ENCODE data around the gene FAM174B.

Gene FAM174B

GRCh38 chr15:92652576-92652966, 3.0 kb downstream of the FAM174B start:
- no peak overlapping the region for H3K4me3 ChIP-seq (ENCODE audit: control insufficient read depth, low read depth, low read length)
- no peak for TF ChIP-seq CTCF (conservative IDR thresholded peaks at IDR 0.05; ENCODE audit: control insufficient read depth, insufficient read depth, low read depth, low read length)
- no peak for DNase-seq (ENCODE audit: low read depth)

- no peak overlapping the region for H3K4me3 ChIP-seq (ENCODE audit: control insufficient read depth, low read depth, low read length)
- TF ChIP-seq CTCF (conservative IDR thresholded peaks at IDR 0.05; ENCODE audit: control insufficient read depth, insufficient read depth, low read depth, low read length): no peak
- DNase-seq (ENCODE audit: low read depth): no peak
Measured at GRCh38 chr15:92651877-92652575, 3.5 kb downstream of the FAM174B start.

DNA sequence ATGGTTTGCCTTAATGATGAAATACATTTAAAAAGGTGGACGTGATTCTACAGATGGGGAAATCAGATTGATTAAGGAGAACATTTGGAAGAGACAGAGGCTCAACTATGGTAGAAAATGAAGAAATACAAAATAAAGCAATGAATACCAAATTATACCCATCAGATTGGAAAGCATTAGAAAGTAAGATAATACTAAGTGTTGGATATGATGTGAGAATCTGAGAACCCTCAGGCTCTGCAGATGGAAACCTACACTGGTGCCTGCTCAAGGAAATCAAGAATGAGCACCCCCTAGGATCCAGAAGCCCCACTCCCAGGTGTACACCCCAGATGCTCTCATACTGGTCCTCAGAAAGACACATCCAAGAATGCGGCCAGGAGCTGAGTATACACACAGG, 4.6 kb downstream of the FAM174B start:
- H3K4me3 ChIP-seq (ENCODE audit: control insufficient read depth, low read depth, low read length): no peak overlapping the region
- no peak for DNase-seq (ENCODE audit: low read depth)
- TF ChIP-seq CTCF (conservative IDR thresholded peaks at IDR 0.05; ENCODE audit: control insufficient read depth, insufficient read depth, low read depth, low read length): no peak

GRCh38 chr15:92650256-92650655, 5.3 kb downstream of the FAM174B start:
- DNase-seq (ENCODE audit: low read depth): no peak
- H3K4me3 ChIP-seq (ENCODE audit: control insufficient read depth, low read depth, low read length): no peak overlapping the region
- no peak for TF ChIP-seq CTCF (conservative IDR thresholded peaks at IDR 0.05; ENCODE audit: control insufficient read depth, insufficient read depth, low read depth, low read length)

- H3K4me3 ChIP-seq (ENCODE audit: control insufficient read depth, low read depth, low read length): no peak overlapping the region
- no peak for DNase-seq (ENCODE audit: low read depth)
- TF ChIP-seq CTCF (conservative IDR thresholded peaks at IDR 0.05; ENCODE audit: control insufficient read depth, insufficient read depth, low read depth, low read length): no peak
Measured at GRCh38 chr15:92648190-92648875, 7.2 kb downstream of the FAM174B start.

DNA sequence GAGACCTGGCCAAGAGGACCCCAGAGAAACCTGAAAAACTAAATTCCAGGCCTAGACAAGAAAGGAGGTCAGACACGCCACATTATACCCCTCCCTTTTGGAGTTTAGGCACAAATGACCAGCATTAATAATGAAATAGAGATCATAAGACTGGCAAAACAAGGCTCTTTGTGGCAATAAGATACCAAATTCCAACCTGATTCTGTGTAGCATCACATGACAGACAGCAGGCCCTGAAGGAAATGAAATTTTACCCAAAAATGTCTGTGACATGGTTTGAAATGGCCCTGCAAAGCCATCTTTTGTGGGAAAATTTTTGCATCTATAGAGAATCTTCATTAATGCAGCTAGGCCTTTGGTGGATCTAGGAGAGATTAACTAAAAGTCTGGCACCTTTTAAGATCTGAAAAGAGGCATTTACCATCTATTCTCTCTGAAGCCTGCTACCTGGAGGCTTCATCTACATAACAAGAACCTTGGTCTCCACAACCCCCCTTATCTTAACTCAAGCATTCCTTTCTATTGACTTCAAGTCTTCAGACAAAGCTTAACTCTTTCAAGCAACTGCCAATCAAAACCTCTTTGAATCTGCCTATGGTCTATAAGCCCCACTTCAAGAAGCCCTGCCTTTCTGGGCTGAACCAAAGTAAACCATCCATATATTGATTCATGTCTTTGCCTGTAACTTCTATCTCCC, 8.0 kb downstream of the FAM174B start:
- no peak for TF ChIP-seq CTCF (conservative IDR thresholded peaks at IDR 0.05; ENCODE audit: control insufficient read depth, insufficient read depth, low read depth, low read length)
- DNase-seq (ENCODE audit: low read depth): no peak

More for the DNA sequence above, 8.0 kb downstream of the FAM174B start:
- no peak overlapping the region for H3K4me3 ChIP-seq (ENCODE audit: control insufficient read depth, low read depth, low read length)
